DMS53 (cell line): ENCODE data around the gene BRD3OS.

ENCODE experiments used
- DNase-seq: peaks from one replicate; lab custom pipeline; 2025; lab: John Stamatoyannopoulos, UW

Gene BRD3OS

DNA sequence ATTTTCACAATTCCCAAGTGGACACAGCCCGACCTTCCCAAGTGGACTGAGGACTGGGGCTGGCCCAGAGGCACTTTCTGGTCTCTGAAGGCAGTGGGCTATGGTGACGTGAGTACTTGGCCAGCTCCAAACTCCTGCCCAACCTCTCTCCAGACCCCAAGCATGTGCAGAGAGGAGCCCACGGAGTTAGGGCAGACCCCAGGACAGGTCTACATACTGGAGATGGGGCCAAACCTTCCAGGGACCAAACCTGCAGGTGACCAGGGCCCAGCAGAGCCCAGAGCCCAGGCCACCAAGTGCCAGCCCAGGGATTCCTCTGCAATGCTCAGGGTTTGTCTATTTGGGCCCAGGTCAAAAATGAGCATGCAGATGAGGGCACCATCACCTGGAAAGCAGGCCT lies 27.2 kb downstream of the BRD3OS start:
- DNase-seq = no peak

DNA sequence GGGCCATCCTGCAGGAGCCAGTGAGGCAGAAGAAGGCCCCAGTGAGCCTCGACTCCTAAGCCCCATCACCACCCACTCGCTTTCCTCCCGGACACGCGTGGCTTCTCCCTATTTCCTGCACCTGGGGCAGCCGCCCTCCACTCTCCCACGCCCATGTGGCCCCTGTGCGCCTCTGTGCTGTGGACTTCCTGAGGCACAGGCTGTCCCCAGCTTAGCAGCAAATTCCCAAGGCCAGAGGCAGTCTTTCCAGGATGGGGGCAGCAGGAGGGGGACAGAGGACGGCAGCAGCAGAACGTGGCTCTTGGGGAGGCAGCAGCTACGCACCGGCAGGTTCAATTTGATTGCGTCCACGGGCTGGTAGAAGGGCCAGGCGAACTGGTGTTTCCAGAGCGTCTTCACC lies 27.7 kb downstream of the BRD3OS start:
- DNase-seq = no peak

DNA sequence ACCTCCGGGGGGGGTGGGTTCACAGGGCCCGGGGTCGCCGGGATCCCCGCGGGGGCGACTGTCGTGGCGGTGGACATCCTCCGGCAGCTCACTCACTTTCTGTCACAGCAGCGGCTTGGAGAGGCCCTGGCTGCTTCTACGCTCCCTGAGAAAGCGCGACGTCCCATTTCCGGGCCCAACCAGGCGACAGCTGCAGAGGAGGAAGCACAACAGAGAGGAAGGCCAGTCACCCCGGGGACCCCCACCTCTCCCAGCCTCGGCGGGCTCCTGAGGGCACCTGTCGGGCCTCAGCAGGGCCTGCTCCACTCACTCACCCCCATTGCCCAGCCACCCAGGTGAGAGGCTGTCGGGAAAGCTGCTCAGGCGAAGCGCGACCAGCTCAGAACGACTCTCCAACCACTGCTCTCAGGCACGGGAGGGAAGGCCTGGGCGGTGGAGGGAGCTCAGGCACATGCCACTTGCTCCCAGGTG lies 28.2 kb downstream of the BRD3OS start:
- no peak for DNase-seq

DNA sequence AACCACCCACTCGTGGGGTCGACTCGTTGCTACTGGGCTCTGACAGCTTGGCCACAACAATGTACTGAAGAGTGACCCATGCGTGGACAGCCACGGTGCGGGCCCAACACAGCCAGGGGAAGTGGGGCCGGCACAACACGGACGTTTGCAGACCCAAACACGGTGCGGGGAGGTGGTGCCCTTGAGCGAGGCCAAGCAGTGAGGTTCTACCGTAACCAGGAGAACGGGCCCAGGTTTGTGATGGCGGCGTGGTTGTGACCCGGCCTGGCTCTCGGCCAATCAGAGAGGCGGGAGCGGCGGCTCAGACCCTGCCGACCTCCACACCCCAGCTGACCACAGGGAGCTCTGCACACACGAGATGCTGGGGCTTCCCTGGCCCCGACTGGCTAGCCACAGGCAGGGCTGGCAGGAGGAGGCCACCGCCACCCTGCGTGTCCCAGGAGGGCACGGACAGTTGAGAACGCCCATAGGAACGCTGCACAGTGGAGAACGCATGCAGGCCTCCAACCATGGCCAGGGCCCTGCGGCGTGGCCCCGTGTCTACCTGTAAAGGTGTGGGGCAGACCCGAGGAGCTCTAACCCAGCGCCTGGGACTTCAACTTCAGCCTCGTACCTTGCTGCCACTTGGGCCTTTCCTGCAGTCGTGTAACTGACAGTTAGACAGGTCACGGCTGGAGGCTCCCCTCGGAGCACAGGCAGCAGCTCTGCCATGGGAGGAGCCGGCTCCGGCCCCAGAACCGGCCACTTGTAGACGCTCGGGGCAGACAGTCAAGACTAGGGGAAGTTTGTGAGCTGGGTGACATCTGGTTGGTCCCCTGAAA lies 28.9 kb downstream of the BRD3OS start:
- no peak for DNase-seq

DNA sequence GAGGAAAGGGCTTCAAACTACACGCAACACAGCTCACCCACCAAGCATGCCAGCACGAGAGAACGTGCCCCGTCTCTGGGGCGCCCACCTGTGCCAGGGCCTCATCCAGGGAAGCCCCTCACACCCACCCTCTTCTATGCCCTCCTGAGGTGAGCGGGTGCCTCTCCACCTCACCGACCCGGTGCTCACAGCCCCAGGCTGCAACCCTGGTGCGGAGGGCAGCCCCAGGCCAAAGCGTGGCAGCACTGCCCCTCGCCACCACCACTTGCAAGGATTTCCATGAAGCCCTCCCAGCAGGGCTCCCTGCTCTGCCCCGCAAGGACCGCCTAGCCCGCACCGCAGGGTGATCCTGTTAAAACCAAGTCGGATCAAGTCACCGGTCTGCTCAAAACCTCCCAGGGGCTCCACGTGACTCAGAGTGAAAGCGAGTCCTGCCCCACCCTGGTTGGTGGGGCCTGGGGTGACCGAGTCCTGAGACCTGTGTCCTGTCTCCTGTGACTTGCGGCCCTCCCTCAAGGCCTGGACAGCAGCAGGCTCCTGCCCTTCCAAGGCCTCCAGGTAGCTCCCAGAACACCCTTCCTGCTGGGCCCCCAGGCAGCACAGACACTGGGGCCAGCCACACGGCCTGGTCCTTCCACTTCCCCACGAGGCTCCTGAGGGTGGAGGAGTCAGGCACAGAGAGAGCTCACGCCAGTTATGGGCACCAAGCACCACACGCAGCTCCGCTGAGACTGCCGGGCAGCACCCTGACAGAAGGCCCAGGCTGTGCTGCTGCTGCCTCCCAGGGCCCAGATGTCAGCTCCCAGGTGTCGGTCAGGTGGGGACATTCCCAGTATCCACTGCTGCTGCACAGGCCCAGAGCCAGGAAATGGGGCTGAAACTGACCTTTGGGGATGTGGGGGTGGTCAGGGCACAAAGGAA lies 29.9 kb downstream of the BRD3OS start:
- no peak for DNase-seq

DNA sequence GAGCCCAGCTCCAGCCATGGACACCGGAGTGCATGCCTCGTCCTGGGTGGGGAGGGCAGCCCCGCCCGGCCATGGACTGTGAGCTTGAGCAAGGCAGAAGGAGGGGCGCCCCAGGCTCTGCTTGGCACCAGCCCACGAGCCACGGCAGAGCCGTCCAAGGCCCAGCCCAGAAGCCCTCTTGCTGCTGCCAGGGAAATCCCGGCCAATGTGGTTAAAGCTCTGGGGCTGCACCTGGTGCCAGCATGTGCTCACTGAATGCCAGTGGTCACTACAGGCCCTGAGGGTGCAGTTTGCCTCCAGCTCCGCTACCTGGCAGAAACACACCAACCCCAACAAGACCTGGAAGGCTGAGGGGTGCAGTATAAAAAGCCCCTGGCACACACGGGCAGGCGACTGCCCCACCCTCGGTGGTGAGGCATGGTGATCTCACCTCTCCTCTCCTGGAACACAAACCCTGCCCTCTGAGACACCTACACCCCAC lies 30.7 kb downstream of the BRD3OS start:
- no peak for DNase-seq

DNA sequence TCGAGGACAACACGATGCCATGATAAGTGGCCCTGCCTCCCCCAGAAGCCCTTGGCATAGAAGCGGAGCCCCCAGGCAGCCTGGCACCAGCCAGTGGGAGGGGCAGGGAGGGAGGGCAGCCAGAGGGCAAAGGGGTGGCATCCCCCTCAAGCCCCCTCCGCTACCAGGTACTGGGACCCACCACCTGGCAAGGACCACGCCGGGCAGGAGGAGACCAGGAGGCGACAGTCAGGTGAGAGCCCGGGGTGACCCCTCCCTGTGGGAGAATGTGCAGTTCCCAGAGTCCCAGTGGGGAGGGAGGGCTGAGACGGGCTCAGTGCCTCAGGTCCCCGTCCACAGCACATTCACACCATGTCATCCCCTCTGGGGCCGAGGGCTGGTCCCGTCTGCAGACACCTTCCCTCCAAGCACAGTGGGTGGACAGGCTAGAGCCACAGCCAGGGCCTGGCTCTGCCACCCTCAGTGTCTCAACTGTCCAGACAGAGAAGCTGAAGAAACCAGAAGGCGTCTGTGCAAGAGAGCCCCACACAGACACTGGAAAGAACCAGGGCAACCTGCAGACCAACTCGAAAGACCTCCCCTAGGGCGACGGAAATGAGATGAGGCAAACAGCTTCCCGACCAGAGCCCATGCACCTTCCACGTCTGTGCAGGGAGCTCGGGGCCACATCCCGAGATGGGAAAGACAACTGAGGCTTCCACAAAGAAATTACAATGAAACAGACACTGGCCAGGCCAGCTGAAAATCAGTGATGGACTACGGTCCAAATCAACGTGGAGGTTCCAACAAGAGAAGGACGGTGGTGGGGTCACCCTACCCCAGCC lies 31.4 kb downstream of the BRD3OS start:
- no peak for DNase-seq

DNA sequence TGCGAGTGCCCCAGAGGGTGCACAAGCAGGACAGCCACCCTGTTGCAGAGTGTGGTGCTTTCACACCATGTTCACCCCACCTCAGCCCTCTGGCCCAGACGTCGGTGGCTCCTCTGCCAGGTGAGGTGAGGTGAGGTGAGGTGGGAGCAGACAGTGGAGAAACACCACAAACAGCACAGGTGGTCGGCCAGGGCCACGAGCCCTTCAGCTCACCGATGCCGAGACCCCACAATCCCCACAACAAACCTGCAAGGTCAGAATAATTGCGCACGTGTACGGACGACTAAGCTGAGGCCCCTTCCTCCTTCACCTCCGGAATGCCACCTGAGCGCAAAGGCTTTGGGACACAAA lies 32.0 kb downstream of the BRD3OS start:
- DNase-seq = no peak

DNA sequence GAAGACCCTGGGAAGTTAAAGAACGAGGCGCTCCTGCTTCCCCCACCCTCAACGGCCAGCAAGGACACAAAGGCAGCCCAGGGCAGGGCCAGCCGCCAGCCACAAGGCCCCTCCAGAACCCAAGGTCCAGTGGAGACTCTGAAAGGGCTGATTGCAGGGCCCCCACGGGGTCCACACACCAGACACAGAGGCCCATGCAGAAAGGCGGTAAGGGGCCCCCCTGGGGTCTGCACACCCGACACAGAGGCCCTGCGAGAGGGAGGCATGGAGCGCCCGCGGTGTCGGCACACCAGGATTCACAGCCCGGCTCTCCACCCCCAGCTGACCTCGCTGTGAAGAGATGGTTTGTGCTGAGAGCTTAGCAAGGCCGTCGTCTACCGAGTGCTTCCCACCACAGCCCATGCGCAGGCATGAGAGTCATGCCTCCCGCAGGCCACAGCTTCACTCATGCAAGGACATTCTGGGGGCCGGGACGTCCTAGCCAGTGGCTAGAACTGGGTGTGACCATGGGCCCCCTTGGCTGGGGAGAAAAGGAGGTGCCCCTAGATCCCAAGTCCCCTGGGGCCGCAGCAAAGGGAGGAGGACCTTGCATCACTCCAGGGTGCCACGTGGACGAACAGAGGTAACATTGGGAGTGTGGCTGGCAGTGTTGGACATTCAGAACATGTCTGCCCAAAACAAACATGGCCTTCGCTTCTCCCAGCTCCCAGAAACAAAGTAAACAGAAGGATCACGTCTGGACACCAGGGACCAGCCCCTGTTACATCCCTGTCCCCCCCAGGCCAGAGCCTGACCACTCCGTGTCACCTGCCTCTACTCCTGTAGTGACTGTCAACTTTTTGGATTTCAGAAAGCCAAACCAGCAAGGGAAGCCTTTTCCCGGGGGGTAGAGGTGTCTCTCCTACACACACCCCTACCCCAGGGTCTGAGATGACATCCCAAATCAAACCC lies 32.7 kb downstream of the BRD3OS start:
- no peak for DNase-seq

DNA sequence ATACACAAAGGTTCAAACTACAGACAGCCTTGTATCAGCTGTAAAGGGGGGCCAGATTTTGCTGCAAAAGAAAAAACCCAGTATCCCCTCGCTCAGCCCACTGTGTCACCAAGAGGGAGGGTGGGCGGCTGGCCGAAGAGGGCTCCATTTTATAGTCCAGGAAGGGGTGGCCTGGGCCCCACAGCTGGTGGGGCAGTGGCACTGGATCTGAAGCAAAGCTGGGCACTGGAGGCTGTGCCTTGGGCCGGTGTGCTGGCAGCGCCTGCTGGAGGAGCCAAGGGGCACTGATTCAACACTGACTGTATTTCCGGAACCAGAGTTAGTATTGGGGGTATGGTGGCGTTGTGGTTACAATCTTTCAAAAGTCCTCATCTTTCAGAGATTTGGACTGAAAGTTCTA lies 33.4 kb downstream of the BRD3OS start:
- DNase-seq = no peak

DNA sequence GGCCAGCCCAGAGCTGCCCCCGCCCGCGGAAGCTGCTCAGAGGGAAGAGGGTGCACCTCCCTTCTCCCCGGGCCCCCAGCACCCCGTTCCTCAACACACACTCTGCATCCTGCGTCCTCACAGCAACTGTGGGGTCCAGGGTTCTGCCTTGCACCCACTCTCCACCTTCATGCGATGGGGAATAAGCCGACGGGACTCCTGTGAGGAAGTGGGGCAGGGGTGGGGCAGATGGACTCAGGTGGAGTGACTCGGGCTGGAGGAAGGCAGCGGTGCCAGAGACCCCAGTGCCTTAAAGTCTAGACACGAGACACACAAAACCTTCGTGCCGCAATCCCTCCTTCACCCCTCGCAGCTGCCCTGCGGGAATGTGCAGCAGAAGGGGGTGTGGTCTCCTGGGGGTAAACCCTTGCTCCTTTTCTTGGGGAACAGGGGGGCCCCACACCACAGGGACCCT lies 33.9 kb downstream of the BRD3OS start:
- no peak for DNase-seq

DNA sequence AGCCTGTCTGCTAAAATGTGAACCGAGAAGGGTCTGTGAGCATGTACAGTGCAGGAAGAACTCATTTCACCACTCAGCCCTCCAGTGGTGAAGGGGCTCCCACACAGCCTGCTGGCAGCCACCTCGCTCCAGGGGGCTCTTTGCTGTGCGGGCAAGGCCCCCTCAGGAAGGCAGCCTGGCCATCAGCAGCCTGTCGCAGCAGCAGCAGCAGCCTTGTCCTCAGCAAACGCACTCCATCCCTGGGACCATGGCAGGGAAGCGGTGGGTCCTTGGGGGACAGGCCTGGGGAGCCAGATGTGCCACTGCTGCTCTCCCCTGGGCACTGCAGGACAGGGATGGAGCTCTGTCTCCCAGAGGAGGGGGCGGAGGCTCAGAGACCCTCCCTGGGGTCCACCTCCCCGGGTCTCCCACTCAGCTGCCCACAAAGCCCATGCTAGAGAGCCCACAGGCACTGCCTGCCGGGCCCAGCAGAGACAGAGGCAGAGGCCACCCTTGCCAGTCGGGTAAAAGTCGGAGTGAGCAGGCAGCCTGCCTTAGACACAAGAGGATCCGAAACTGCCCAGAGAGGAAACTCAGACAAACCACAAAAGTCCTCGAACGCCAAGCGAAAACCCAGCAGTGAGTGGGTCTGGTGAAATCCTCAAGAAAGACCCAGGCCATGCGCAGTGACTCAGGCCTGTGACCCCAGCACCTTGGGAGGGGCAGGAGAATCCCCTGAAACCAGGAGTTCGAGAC lies 34.5 kb downstream of the BRD3OS start:
- DNase-seq = no peak

DNA sequence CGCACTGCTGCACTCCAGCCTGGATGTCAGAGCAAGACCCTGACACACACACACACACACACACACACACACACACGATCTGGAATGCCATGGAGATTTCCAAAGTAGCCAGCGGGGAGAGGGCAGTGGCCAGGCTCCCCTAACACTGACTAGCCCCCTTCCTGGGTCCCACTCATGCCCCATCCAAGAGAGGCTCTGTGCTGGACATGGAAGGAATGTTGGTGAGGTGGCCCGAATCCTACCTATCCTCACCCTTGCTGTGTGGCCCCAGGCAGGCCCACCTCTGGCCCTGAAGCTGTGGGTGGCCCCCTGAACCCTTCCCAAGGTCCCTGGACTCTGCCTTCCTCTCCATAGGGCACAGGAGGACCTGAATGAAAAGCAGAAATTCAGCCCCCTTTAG lies 35.3 kb downstream of the BRD3OS start:
- DNase-seq = no peak

DNA sequence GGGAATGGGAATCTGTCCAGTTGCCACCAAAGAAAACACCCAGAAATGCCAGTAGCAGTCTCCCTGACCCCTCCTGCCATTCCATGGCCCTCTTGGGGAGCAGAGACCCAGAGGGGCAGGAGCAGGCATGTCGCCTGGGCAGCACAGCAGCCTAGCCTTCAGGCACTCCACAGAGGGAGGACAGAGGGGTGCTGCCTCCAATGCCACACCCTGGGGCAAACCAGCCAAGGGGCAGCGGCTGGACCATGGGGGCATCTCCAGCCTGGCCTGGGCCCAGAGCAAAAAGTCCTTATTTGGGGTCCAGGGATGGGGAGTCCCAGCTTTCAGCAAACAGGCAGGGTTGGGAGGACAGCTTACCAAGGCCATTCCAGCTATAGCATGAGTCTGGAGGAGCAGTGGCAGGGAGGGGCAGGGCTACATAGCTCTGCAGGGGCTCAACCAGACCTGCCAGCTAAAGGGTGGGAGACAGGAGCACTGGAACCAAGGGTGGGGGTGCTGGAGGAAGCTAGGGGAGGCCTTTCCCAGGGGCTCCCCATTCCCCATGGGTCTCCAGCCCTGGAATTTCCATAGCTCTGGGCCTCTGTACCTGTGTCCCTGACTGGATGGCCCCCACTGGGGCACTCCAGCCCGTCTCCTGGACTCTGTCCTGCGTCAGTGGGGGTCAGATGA lies 35.9 kb downstream of the BRD3OS start:
- no peak for DNase-seq

DNA sequence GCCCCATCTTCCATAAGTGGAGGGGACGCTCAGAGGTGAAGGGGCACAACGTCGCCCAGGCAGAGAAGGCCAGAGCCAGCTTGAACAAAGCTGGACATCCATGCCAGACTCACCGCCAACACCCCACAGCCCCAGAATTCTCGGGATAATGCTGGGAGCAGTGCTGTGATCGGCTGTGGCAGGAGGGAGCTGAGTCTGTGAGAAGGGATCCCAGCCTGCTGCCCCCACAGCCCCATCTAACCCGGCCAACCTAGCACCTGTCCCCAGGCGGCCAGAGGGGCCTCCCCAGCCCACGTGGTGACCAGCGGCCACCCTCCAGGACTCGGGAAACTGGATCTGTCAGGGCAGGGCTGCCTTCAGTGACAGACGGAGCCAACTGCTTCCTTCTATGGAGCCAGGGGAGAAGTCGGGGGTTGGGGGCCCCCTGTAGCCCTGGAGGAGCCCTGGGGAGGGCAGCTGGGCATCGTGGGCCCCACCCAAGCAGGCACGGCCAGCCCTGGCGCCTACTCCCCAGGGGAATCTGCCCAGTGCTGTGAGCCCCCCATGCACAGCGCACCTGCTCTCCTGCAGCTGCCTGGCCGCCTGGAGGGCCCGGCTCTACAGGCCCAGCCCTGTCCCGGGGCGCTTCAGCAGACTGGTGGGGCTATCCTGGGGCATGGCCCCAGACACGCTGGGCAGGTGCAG lies 36.5 kb downstream of the BRD3OS start:
- no peak for DNase-seq

DNA sequence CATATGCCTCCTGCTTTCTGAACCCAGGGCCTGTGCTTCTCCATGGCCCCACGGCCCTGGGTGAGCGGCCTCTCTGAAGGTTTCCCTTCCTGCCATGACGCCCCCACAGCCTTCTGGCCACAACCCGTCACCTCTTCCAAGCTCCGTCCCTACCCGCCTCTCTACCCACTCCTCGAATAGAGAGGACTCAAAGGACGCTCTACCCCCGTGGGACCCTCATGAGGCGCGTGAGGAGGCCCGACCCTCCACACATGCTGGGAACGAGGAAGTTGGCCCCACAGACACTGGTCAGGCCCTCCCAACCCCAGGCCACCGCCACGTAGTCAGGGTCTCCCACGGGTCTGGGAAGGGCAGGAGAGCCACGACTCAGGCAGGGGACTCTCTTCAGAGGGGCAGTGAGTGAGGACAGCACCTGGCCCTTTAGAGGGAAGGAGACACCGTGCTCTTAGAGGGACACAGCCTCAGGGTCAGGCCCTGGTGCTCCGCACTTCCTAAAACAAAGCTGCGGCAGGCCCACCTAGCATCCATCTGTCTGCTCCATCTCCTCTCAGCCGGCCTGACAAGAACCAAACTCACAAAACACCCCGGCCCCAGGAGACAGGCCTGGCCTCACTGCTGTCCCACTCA lies 37.3 kb downstream of the BRD3OS start:
- DNase-seq = no peak

DNA sequence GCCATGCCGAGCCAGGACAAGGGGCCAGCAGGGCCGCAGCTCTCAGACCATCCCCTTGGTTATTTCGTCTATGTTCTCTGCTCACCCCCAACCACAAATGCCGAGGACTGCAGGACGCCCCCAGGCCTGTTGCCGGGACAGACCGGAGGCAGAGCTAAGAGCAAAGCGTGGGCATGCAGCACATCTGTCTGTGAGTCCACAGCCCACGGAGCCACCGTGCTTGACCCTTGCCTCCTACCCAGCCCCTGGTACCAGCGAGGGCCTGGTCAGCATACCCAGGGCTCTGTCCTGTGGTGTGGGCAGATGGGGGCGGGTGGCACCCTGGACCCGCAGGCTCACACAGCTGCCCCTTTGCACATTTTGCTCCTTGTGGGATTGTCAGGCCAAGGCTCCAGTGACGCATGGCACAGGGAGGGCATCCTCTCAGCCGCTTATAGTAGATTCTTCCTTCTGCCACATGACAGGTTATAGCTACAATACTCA lies 37.8 kb downstream of the BRD3OS start:
- no peak for DNase-seq
